Activated CD8-positive, alpha-beta memory T cell treated with anti-CD3 and anti-CD28 coated beads, Interleukin-2, amount 50 U/mL, for 1 hour (primary cell): ENCODE measurements around the gene CHKA.
A peak's percentile ranks its signal among the peaks of the same experiment; 100 is the strongest.

ENCODE experiments used
- DNase-seq: peaks from one replicate; pipeline ENCODE4 v3.0.0-alpha.2; 2020; ENCODE audit errors: extremely low read depth

Gene CHKA

GRCh38 chr11:68032003-68032402 is 89.2 kb downstream of the CHKA start:
- no peak for DNase-seq

GRCh38 chr11:68031144-68031464 is 90.1 kb downstream of the CHKA start:
- no peak for DNase-seq

DNA sequence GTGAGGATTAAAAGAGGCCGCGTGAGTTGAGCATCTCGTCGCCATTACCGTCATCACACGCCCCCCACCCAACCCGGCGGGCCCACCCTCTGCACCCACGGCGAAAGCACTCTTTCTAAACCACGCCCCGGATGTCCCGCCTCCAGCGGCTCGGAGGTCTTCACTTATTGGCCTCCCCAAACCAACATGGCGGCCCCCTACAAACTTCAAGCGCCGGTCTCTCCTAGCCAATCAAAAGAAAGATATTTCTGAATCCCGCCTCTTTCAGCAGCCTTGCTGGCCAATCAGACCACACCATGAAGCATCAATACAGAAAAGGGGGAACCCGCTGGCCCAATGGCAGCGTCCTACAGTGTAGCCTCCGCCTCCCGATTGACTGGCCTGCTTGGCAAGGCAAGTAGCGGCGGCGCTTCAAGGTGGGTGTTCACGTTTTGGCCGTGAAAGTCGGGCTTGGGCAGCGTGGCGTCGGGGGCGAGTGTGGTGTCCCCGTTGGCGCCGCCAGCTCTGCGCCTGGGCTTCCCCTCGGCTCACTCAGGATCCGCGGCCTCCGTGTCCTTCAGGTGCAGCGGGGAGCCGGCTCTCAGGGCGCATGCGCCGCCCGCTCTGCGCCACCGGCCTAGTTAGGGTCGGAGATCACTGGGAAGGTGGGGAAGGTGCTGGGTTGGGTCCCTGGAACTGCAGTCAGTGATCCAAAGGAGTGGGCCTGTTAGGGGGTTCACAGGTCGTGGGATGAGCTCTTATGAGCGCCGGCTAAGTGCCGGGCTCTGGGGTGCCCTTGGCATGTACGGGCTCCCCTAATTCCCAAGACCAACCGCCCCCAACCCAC is 90.7 kb downstream of the CHKA start, which contains the start of gene NDUFS8:
TSS of gene NDUFS8 (plus strand) at position 364 of the 826 bp plus-strand sequence. CDS start 1,471 bp downstream, outside the sequence.
- DNase-seq = peak; percentile 91

GRCh38 chr11:68028802-68029545 is 92.2 kb downstream of the CHKA start:
- DNase-seq = no peak

DNA sequence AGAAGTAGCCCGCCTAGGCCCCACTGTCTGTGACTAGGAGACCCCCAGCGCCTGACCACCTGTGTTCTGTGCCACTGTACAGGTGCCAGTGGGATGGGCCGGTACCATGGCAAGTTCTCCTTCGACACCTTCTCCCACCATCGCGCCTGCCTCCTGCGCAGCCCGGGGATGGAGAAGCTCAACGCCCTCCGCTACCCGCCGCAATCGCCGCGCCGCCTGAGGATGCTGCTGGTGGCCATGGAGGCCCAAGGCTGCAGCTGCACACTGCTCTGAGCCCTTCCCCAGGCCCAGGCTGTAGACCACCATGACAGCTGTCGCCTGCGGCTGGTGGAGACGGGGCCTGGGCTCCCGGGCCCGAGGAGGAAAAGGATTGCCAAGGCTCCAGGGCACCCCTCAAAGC is 93.5 kb downstream of the CHKA start:
- no peak for DNase-seq

- no peak for DNase-seq
These were observed 94.6 kb downstream of the CHKA start for GRCh38 chr11:68026391-68027105.

DNA sequence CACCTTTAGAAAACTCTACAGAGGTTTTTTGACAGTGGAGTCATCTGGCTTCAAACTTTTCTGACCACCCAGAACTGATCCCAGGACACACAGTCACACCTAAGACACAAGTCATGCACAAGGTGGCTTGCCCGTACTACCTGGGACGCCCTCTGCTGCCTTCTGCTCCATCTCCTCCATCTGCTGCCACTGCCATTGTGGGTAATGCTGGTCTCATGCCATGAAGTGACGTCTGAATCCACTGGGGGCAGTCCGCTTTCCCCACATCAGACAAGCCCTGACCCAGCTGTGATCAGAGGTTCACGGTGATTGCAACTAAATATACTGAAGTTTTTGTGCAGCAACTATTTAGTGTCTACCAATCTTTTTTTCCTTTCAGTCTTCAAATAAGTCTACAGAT is 96.1 kb downstream of the CHKA start:
- no peak for DNase-seq

GRCh38 chr11:68024508-68024907 is 96.7 kb downstream of the CHKA start:
- DNase-seq = no peak

GRCh38 chr11:68022531-68022930 is 98.7 kb downstream of the CHKA start:
- no peak for DNase-seq

GRCh38 chr11:68021167-68021787 is 99.9 kb downstream of the CHKA start:
- no peak for DNase-seq

DNA sequence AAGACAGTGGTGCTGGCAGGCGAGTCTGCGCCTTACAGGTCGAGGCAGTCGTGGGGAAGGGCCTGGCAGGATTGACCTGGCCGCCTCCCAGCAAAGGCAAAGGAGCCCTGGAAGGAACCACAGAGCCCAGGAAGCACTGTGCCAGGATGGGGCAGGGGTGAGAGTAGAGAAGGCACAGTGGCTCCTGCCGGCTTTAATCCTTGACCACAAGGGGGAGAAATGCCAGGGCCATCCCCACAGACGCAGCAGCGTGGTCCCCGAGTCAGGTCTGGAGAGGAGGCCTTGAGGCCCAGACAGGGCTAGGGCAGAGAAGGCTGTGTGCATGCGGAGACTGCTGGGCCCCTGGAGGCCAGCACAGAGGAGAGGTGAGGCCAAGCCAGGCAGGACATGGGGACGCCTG is 100.6 kb downstream of the CHKA start:
- DNase-seq = no peak

DNA sequence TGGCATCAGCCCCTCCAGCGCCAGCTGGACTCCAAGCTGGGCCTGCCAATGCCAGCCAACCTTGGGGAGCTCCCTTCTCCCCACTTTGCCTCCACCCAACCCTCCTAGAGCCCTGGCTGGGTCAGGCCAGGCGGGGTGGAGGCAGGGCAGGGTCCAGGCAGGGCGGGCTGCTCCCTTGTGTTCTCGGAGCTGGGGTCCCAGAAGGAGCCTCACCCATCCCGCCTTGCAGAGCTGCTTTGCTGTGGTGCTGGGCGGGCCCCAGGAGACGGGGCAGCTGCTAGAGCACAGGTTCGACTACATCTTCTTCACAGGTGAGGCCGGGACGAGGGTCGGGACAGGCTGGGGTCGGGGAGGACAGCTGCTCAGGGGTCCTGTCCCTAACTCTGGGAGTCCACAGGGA is 101.7 kb downstream of the CHKA start:
- no peak for DNase-seq

GRCh38 chr11:68018730-68019190 is 102.4 kb downstream of the CHKA start:
- DNase-seq = no peak

DNA sequence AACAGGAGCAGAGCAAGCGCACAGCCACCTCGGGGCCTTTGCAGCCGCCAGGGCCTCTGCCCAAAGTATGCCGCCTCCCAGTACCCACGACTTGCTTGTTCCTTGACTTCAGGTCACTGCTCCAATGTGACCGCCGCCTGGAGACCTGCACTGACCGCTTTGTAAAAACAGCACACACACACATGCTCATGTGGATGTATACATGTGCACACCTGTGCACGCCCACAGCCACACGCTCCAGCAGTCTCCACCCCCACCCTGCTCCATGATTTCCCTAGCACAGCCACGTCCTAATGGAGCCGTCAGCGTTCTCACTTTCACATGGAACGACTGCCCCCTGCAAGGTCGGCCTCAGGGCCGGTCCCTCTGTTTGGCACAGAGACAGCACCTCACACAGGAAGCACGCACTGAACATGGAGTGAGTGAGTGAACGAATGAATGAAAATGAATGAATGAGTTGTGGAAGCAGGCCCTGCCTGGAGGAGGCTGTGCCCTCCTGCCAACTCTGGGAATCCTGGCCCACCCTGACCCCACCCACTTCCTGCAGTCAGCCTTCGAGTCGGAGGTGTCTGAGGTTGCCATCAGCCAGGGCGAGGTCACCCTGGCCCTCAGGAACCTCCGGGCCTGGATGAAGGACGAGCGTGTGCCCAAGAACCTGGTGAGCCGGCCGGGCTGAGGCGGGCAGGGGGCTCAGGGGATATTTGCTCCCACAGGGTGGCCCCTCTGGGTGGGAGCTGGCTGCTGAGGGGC is 103.0 kb downstream of the CHKA start:
- no peak for DNase-seq

DNA sequence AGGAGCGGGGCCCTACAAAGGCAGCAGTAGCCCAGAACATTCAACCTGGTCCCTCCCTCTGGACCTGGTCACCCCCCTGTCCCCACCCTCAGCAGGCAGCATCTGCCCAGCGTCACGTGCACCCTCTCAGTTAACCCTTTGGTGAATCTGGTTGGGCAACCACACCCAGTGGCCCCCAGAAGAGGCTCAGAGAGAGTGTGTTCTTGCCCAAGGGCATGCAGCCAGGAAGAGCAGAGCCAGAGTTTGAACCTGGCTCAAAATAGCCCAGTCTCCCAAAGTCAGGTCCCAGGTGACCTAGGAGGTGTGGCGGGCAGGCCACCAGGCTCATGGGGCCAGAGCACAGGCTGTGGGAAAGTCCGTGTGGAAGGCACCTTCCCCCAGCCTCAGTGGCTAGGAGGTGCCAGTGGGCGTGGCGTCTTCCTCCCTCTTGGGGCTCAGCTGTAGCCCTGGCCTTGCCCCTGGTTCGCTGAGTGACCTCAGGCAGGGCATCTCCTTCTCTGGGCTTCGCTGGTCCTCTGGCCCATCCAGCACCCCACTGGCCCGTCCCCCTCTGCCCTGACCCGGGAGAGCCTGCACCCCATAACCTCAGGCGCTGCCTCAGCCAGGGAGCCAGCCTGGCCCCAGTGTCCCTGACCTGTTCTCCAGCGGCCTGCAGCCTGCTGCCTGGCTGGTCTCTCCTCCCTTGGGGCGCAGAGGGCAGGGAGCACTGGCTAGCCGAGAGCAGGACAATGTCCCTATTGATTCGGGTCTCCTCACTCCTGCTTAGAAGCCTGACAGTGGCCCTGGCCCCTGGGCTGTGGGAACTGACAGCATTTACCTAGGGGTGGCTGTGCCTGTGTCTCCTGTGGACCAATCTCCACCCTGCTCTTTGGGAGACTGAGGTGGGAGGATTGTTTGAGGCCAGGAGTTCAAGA is 104.0 kb downstream of the CHKA start:
- no peak for DNase-seq

GRCh38 chr11:68016161-68016903 is 104.9 kb downstream of the CHKA start:
- no peak for DNase-seq

DNA sequence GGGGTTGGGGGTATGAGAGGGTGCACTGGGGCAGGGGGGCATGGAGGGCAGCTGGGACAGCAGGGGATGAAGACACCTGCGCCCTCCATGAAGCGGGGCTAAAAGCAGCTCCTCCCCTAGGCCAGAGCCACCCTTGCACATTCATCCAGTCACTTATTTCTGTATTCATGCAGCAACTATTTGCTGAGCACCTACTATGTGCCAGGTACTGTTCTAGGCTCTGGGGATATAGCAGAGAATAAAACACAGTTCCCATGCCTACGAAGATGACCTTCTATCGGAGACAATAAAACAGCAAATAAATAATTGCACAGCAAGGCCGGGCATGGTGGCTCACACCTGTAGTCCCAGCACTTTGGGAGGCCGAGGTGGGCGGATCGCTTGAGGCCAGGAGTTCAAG is 105.7 kb downstream of the CHKA start:
- no peak for DNase-seq

- no peak for DNase-seq
These were observed 106.2 kb downstream of the CHKA start for GRCh38 chr11:68014947-68015447.
